Hepatocyte (in vitro differentiated cells): ENCODE measurements around the gene AAGAB. TPM values are rescaled to one million over a fixed set of nuclear protein-coding genes. Genes with fewer than 3 reads are reported as not detected.

Experiments
- DNase-seq: peaks from one replicate; pipeline ENCODE4 v3.0.0-alpha.2; 2016; ENCODE audit warnings: low spot score
- H2AFZ ChIP-seq: fragments of 200-600 bp; sonication (generic); 2 replicates; pipeline ENCODE4 v1.6.0; 2016; ENCODE audit warnings: antibody characterized with exemption, mild to moderate bottlenecking
- H3K27ac ChIP-seq: fragments of 200-600 bp; sonication (generic); 2 replicates; pipeline ENCODE4 v1.5.1; 2016; ENCODE audit warnings: mild to moderate bottlenecking
- H3K27me3 ChIP-seq: fragments of 200-600 bp; sonication (generic); 2 replicates; pipeline ENCODE4 v1.6.1; 2016
- H3K36me3 ChIP-seq: fragments of 200-600 bp; sonication (generic); replicated peaks from 2 replicates; pipeline ENCODE4 v1.5.1; 2016; ENCODE audit warnings: low read depth; ENCODE audit not compliant: insufficient read depth
- H3K4me1 ChIP-seq: fragments of 200-600 bp; sonication (generic); 2 replicates; pipeline ENCODE4 v1.5.1; 2016; ENCODE audit warnings: mild to moderate bottlenecking, moderate library complexity; ENCODE audit not compliant: insufficient read depth
- H3K4me2 ChIP-seq: fragments of 200-600 bp; sonication (generic); 2 replicates; pipeline ENCODE4 v1.6.0; 2016
- H3K4me3 ChIP-seq: fragments of 200-600 bp; sonication (generic); 2 replicates; pipeline ENCODE4 v1.5.1; 2016; ENCODE audit warnings: mild to moderate bottlenecking
- H3K79me2 ChIP-seq: fragments of 200-600 bp; sonication (generic); 2 replicates; pipeline ENCODE4 v1.6.0; 2017; ENCODE audit warnings: mild to moderate bottlenecking
- H3K9me2 ChIP-seq: fragments of 200-600 bp; sonication (generic); replicated peaks from 2 replicates; pipeline ENCODE4 v1.6.0; 2017; ENCODE audit warnings: mild to moderate bottlenecking; ENCODE audit not compliant: insufficient read depth
- H3K9me3 ChIP-seq: fragments of 200-600 bp; sonication (generic); 2 replicates; pipeline ENCODE4 v1.5.1; 2016; ENCODE audit warnings: low read depth, mild to moderate bottlenecking
- H4K20me1 ChIP-seq: fragments of 200-600 bp; sonication (generic); 2 replicates; pipeline ENCODE4 v1.6.0; 2016; ENCODE audit warnings: mild to moderate bottlenecking; ENCODE audit not compliant: insufficient read depth, poor library complexity, severe bottlenecking
- EZH2 ChIP-seq: fragments of 200-600 bp; sonication (generic); IDR thresholded peaks from 2 replicates; pipeline ENCODE4 v1.6.1; 2016; ENCODE audit warnings: antibody characterized with exemption, mild to moderate bottlenecking, borderline replicate concordance
- EZH2phosphoT487 ChIP-seq: fragments of 200-600 bp; sonication (generic); IDR thresholded peaks from one replicate; pipeline ENCODE4 v1.6.1; 2018; ENCODE audit warnings: antibody characterized with exemption, mild to moderate bottlenecking, low read depth, moderate library complexity; ENCODE audit not compliant: unreplicated experiment, severe bottlenecking
- WGBS: methylation state at CpG from one replicate; pipeline ENCODE4 v1.1.6; 2016; ENCODE audit warnings: low lambda C conversion rate; ENCODE audit errors: missing lambda C conversion rate; 5-methylcytosine and 5-hydroxymethylcytosine counted together
- polyA plus RNA-seq: library from polyadenylated mRNA; unstranded; fragments of >200 nt; fragmentation: Nextera tagmentation; extraction: Ambion mirVana; gene quantifications from 2 replicates; pipeline ENCODE4 v1.2.1, GENCODE V29; 2016
- total RNA-seq: library from RNA; depleted of rRNA; stranded (reverse); fragments of >200 nt; gene quantifications from 2 replicates; pipeline ENCODE4 v1.2.3, GENCODE V29; 2014
- TF ChIP-seq, protein P1 (sequence below): fragments of 200-600 bp; sonication (generic); IDR thresholded peaks from 2 replicates; pipeline ENCODE4 v1.5.1; 2016; ENCODE audit warnings: antibody characterized with exemption, mild to moderate bottlenecking; ENCODE audit not compliant: poor library complexity

AAGAB gene
- total and polyA plus RNA-seq, 2 experiments from 2014 or later = 30.8 to 36.2 TPM

DNA sequence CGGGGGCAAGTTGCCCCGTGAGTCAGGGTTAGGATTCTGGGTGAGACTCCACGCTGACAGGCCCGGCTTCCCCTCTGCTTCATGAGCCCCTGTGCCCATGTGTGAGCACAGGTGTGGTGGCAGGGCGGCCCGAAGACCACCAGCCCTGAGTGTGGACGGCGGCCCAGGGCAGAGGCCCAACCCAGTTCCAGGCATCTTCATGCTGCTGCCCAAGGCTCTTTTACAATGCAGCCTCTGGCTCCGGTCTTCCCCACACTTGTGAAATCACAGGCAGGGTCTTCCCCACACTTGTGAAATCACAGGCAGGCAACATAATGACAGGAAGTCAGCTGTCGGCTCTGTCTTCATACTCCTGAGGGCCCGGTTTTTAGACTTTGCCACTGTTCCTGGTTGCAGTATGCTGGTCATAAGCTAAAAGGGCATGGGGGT, 78.8 kb downstream of the AAGAB start:
- Histone ChIP-seq H3K4me2 (peak overlapping the region; percentile 26), H3K9me3 (no peaks in the 10 kb centered on the region), H3K36me3 (peaks cover 3% of the 10 kb centered on the region), H3K9me2 (no peaks in the 10 kb centered on the region), H3K27ac (peak overlapping the region; percentile 80), H2AFZ (no peak overlapping the region), H3K4me3 (no peak overlapping the region), H3K4me1 (peaks cover 38% of the 10 kb centered on the region), H4K20me1 (no peaks in the 10 kb centered on the region), H3K79me2 (peaks cover 7% of the 10 kb centered on the region), H3K27me3 (no peaks in the 10 kb centered on the region)
- peak; percentile 55 for DNase-seq
- WGBS = 67% methylated on average over 11 of the region's 11 CpGs
- TF ChIP-seq, protein P1, sequence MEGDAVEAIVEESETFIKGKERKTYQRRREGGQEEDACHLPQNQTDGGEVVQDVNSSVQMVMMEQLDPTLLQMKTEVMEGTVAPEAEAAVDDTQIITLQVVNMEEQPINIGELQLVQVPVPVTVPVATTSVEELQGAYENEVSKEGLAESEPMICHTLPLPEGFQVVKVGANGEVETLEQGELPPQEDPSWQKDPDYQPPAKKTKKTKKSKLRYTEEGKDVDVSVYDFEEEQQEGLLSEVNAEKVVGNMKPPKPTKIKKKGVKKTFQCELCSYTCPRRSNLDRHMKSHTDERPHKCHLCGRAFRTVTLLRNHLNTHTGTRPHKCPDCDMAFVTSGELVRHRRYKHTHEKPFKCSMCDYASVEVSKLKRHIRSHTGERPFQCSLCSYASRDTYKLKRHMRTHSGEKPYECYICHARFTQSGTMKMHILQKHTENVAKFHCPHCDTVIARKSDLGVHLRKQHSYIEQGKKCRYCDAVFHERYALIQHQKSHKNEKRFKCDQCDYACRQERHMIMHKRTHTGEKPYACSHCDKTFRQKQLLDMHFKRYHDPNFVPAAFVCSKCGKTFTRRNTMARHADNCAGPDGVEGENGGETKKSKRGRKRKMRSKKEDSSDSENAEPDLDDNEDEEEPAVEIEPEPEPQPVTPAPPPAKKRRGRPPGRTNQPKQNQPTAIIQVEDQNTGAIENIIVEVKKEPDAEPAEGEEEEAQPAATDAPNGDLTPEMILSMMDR = no peak
- no peak for TF ChIP-seq EZH2
- no peak for TF ChIP-seq EZH2phosphoT487

DNA sequence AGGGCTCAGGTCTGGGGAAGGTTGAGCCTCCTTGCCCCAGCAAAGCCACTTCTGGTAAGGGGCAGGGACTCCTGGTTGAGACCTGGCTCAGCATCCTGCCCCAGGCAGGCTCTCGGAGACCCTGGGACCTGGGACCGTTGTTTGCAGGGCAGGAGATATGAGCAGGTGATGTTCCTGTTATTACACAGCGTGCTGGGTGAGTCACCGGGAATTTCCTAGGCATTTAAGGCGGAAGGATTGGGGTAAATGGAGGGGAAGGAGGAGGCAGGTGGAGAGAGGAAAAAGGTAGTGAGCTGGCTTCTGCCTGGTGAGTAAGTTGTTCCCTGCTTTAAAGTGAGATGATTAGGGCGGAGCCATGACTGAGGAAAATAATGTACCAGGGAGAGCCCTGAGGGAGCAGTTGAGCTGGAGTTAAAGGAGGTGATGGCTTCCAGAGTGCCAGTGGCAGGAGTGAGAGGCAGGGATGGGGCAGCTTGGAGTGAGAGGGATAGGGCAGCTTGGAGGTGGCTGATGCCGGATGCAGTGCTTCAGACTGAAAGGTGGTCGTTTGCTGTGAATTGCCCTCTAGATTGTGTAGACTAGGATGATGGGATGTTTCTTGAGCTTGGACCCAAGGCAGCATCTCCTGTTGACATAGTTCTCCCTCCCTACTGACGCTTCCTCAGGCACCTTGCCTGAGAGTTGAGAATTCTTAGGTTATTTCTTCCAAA, 79.4 kb downstream of the AAGAB start:
- WGBS = 68% methylated on average over 9 of the region's 9 CpGs

DNA sequence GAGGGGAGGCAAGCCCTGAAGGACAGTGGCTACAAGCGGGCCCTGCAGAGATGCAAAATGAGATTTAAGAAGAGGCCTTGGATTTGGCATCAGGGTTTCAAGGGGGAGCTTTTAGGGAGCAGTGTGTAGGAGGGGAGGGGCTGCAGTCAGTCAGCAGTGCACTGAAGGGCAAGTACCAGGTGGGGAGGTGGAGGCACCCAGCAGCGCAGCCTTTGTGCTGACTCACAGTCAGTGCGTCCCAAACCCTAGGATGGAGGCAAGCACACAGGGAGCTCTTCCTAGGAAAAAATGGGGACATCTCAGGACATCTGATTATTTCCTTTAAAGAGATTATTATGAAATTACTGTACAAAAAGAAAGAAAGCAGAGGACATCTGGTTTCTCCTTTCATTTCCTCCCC, 80.0 kb downstream of the AAGAB start:
- DNase-seq = no peak
- Histone ChIP-seq H3K4me2 (no peak overlapping the region), H4K20me1 (no peaks in the 10 kb centered on the region), H2AFZ (no peak overlapping the region), H3K4me3 (no peak overlapping the region), H3K27me3 (no peaks in the 10 kb centered on the region), H3K36me3 (no peaks in the 10 kb centered on the region), H3K4me1 (peaks cover 36% of the 10 kb centered on the region), H3K9me3 (no peaks in the 10 kb centered on the region), H3K27ac (peak overlapping the region; percentile 30), H3K9me2 (no peaks in the 10 kb centered on the region), H3K79me2 (peaks cover 13% of the 10 kb centered on the region)
- TF ChIP-seq EZH2phosphoT487 (no peak), EZH2 (no peak)
- TF ChIP-seq, protein P1 = no peak
- WGBS = 94% methylated on average over 3 of the region's 3 CpGs

More for the DNA sequence above, 79.4 kb downstream of the AAGAB start:
- Histone ChIP-seq H3K9me2 (no peaks in the 10 kb centered on the region), H3K4me3 (no peak overlapping the region), H3K9me3 (no peaks in the 10 kb centered on the region), H4K20me1 (no peaks in the 10 kb centered on the region), H3K4me1 (peaks cover 38% of the 10 kb centered on the region), H3K79me2 (peaks cover 9% of the 10 kb centered on the region), H3K36me3 (peaks cover 3% of the 10 kb centered on the region), H3K4me2 (no peak overlapping the region), H3K27ac (peak overlapping the region; percentile 80), H3K27me3 (no peaks in the 10 kb centered on the region), H2AFZ (no peak overlapping the region)
- TF ChIP-seq EZH2 (no peak), EZH2phosphoT487 (no peak)
- TF ChIP-seq, protein P1 = no peak
- peak; percentile 66 for DNase-seq
